OCI-LY3 (cell line): ENCODE data around the gene ZNF286A.
"Not testable (repeated sequence)": the region's sequence is repeated elsewhere in the genome, so short reads cannot be mapped to it uniquely, and the experiment has no call there.

Experiments
- EZH2phosphoT487 ChIP-seq: fragments of 200-600 bp; shearing (Covaris generic); IDR thresholded peaks from 2 replicates; pipeline ENCODE4 v1.6.1; 2018; ENCODE audit warnings: antibody characterized with exemption, mixed run types, low read depth
- TF ChIP-seq, protein P1 (sequence below): fragments of 200-600, 300-600 bp; sonication (generic); IDR thresholded peaks from 2 replicates; pipeline ENCODE4 v1.5.1; 2014; ENCODE audit warnings: antibody characterized with exemption, low read length, low read depth

DNA sequence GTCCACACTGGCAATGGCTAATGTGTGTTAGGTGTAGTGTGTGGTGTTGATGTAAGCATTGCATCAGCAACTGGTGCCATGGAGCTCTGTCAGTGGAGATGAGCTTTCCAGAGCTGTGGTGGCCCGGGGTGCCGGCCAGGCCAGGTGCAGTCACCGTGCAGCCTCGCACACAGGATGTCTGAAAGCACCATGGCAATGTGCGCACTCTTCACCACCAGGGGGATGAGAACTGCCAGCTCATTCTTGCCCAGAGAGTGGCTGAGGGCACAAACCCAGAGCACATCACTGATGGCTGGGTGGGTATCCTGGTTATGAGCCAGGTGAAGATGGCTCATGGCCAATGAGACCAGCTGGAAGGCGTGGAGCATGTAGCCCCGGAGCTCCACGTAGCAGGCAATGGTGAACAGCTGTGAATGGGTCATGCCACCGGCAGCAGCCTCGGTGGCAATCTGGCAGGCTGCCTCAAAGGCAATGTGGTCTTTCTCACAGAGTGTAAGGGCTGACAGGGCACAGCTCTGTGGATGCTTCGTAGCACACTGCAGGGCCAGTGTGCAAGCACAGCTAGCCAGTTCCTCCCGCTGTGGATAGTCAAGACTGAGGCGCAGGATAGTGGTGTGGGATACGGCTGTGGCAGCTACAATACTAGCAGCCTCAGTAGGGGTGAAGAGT, 69.4 kb downstream of the ZNF286A start:
- TF ChIP-seq, protein P1, sequence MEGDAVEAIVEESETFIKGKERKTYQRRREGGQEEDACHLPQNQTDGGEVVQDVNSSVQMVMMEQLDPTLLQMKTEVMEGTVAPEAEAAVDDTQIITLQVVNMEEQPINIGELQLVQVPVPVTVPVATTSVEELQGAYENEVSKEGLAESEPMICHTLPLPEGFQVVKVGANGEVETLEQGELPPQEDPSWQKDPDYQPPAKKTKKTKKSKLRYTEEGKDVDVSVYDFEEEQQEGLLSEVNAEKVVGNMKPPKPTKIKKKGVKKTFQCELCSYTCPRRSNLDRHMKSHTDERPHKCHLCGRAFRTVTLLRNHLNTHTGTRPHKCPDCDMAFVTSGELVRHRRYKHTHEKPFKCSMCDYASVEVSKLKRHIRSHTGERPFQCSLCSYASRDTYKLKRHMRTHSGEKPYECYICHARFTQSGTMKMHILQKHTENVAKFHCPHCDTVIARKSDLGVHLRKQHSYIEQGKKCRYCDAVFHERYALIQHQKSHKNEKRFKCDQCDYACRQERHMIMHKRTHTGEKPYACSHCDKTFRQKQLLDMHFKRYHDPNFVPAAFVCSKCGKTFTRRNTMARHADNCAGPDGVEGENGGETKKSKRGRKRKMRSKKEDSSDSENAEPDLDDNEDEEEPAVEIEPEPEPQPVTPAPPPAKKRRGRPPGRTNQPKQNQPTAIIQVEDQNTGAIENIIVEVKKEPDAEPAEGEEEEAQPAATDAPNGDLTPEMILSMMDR, result not testable (repeated sequence)
- not testable (repeated sequence) for TF ChIP-seq EZH2phosphoT487
